GM12891 (cell line): Measurements from ENCODE around the gene ULBP3.

Experiments used
- POLR2A ChIP-seq: IDR thresholded peaks from 2 replicates; pipeline ENCODE4 v1.6.1; 2011; ENCODE audit warnings: low read depth, low read length, control low read depth
- TAF1 ChIP-seq: IDR thresholded peaks from 2 replicates; pipeline ENCODE4 v1.6.1; 2011; ENCODE audit warnings: low read depth, low read length, control low read depth

- TF ChIP-seq TAF1 (no peak), POLR2A (no peak)
Measured at GRCh38 chr6:150027806-150028565, 40.9 kb downstream of the ULBP3 start.
